Endothelial cell of hepatic sinusoid (primary cell): Measurements from ENCODE around the gene CAD.
"Not testable (repeated sequence)": the region's sequence is repeated elsewhere in the genome, so short reads cannot be mapped to it uniquely, and the experiment has no call there.

ENCODE experiments used
- in situ Hi-C: cut with HindIII; loops from 2 replicates; pipeline ENCODE4 v1.10.0; 2017; ENCODE audit warnings: low sequenced_read_pairs

Gene CAD

GRCh38 chr2:27217173-27218121 lies at the start of gene CAD:
Gene CAD (plus strand): TSS chr2:27217369. CDS start chr2:27217552, 183 bp downstream.
- in situ Hi-C loops, result no loop called here

GRCh38 chr2:27170581-27171337 lies 46.4 kb upstream of the CAD start:
- in situ Hi-C loops, result no loop called here

GRCh38 chr2:27171351-27171848 lies 45.8 kb upstream of the CAD start:
- in situ Hi-C loops, result no loop called here

GRCh38 chr2:27174638-27175037 lies 42.5 kb upstream of the CAD start:
- in situ Hi-C loops, result no loop called here

GRCh38 chr2:27175330-27175729 lies 41.8 kb upstream of the CAD start:
- in situ Hi-C loops, result no loop called here

- in situ Hi-C loops, result not testable (repeated sequence)
Measured at GRCh38 chr2:27175781-27176180, 41.4 kb upstream of the CAD start.

- in situ Hi-C loops, result no loop called here
Measured at GRCh38 chr2:27177441-27178351, 39.5 kb upstream of the CAD start.

- in situ Hi-C loops, result no loop called here
Measured at GRCh38 chr2:27178469-27178868, 38.7 kb upstream of the CAD start.

- in situ Hi-C loops, result no loop called here
Measured at GRCh38 chr2:27179344-27180000, 37.7 kb upstream of the CAD start.

- in situ Hi-C loops, result no loop called here
Measured at GRCh38 chr2:27182346-27182745, 34.8 kb upstream of the CAD start.

GRCh38 chr2:27184115-27184514 lies 33.1 kb upstream of the CAD start:
- in situ Hi-C loops, result no loop called here

- in situ Hi-C loops, result no loop called here
Measured at GRCh38 chr2:27185331-27186026, 31.7 kb upstream of the CAD start.

GRCh38 chr2:27186613-27187345 lies 30.4 kb upstream of the CAD start:
- in situ Hi-C loops, result no loop called here

- in situ Hi-C loops, result no loop called here
Measured at GRCh38 chr2:27189989-27190388, 27.2 kb upstream of the CAD start.

GRCh38 chr2:27191070-27191829 lies 25.9 kb upstream of the CAD start:
- in situ Hi-C loops, result no loop called here

GRCh38 chr2:27194538-27195354 lies 22.4 kb upstream of the CAD start:
- in situ Hi-C loops, result no loop called here

- in situ Hi-C loops, result not testable (repeated sequence)
Measured at GRCh38 chr2:27195799-27196198, 21.4 kb upstream of the CAD start.
